COLO829 (cell line): Measurements from ENCODE around the gene DPH6.

Source experiments
- DNase-seq: peaks from one replicate; pipeline ENCODE4 v3.0.0; 2012; ENCODE audit warnings: low spot score

Gene DPH6

GRCh38 chr15:35540885-35541284 is 5.1 kb downstream of the DPH6 start:
- no peak for DNase-seq

GRCh38 chr15:35540021-35540420 is 5.9 kb downstream of the DPH6 start:
- DNase-seq: no peak

- no peak for DNase-seq
These were observed 10.5 kb downstream of the DPH6 start for GRCh38 chr15:35535365-35535916.

- no peak for DNase-seq
These were observed 12.5 kb downstream of the DPH6 start for GRCh38 chr15:35533130-35534110.

- no peak for DNase-seq
These were observed 15.3 kb downstream of the DPH6 start for GRCh38 chr15:35530698-35531097.

GRCh38 chr15:35529784-35530183 is 16.2 kb downstream of the DPH6 start:
- no peak for DNase-seq

GRCh38 chr15:35522061-35522460 is 23.9 kb downstream of the DPH6 start:
- no peak for DNase-seq

- peak; percentile 2 for DNase-seq
These were observed 26.3 kb downstream of the DPH6 start for GRCh38 chr15:35519541-35520149.

- DNase-seq: no peak
These were observed 26.9 kb downstream of the DPH6 start for GRCh38 chr15:35519052-35519451.

- no peak for DNase-seq
These were observed 31.2 kb downstream of the DPH6 start for GRCh38 chr15:35514759-35515158.

GRCh38 chr15:35507932-35508638 is 37.9 kb downstream of the DPH6 start:
- DNase-seq: no peak

- DNase-seq: peak; percentile 16
These were observed 39.6 kb downstream of the DPH6 start for GRCh38 chr15:35506272-35506870.

GRCh38 chr15:35505809-35506208 is 40.2 kb downstream of the DPH6 start:
- DNase-seq: no peak

GRCh38 chr15:35505141-35505540 is 40.8 kb downstream of the DPH6 start:
- no peak for DNase-seq

GRCh38 chr15:35499723-35500122 is 46.2 kb downstream of the DPH6 start:
- no peak for DNase-seq

GRCh38 chr15:35496585-35496984 is 49.4 kb downstream of the DPH6 start:
- no peak for DNase-seq

GRCh38 chr15:35495080-35495479 is 50.9 kb downstream of the DPH6 start:
- DNase-seq: peak; percentile 45

- no peak for DNase-seq
These were observed 54.0 kb downstream of the DPH6 start for GRCh38 chr15:35491999-35492398.

- DNase-seq: no peak
These were observed 54.8 kb downstream of the DPH6 start for GRCh38 chr15:35491173-35491572.

GRCh38 chr15:35490511-35490910 is 55.5 kb downstream of the DPH6 start:
- DNase-seq: no peak

- DNase-seq: no peak
These were observed 58.5 kb downstream of the DPH6 start for GRCh38 chr15:35487417-35487816.

- DNase-seq: no peak
These were observed 59.7 kb downstream of the DPH6 start for GRCh38 chr15:35486296-35486695.
